Hematopoietic multipotent progenitor cell treated with erythropoietin and hydrocortisone succinate and interleukin-3 and kit ligand, for 6 days (in vitro differentiated cells): ENCODE results near the gene RASSF3.
"Not testable (repeated sequence)": the region's sequence is repeated elsewhere in the genome, so short reads cannot be mapped to it uniquely, and the experiment has no call there.

Experiments
- DNase-seq: peaks from one replicate; pipeline ENCODE4 v3.0.0-alpha.2; 2015

Gene RASSF3

DNA sequence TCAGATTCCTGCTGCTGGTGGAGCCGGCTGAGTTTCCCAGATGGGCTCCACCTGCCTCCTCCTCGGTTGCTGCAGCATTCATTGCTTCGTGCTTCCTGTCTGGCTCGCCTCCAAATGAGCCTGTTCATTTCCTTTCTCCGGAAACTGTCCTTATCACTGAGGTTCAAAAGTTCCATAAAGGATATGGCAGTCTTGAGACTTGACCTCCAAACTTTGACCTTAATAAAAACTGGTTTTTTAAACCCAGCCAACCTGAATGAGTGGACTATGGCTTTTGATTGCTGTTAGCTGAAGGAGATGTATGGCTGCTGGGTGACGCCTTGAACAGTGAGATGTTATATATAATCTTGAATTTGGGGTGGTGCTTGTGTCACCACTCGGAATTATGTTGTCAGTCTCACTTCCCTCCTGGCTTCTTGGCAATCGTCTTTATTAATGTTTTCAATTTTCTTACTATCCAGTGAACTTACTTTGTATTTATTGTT lies 62.7 kb downstream of the RASSF3 start:
- DNase-seq: peak; percentile 58

DNA sequence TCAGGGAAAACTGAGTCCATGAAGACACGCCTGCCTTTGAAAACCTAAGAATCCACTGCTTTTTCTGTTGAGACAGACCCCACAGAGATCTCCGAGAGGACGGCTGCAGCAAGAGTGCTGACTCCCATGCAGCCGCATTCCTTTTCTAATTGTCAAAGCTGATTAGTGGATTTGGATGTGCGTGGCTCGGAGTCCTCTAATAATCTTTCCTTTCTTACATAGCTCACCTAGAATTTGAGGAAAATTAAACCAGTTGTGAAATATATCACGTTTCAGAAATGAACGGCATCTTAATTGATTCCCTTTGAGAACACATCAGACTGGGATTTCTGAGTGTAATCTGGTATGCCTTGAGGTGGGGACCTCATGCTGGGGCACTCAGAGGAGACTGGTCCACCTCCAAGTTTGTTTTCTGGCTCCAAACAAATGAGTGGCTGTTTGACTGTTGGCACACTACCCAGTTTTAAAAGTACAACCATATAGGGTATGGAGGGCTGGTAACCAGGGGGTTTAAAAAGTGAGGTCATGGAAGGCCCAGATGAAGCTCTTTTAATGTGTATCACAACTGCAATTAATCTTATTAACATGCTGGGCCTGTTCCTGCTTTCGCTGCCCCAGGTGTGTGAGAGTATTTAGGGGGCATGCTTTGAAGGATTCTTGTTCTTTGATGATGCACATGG lies 63.3 kb downstream of the RASSF3 start:
- no peak for DNase-seq

DNA sequence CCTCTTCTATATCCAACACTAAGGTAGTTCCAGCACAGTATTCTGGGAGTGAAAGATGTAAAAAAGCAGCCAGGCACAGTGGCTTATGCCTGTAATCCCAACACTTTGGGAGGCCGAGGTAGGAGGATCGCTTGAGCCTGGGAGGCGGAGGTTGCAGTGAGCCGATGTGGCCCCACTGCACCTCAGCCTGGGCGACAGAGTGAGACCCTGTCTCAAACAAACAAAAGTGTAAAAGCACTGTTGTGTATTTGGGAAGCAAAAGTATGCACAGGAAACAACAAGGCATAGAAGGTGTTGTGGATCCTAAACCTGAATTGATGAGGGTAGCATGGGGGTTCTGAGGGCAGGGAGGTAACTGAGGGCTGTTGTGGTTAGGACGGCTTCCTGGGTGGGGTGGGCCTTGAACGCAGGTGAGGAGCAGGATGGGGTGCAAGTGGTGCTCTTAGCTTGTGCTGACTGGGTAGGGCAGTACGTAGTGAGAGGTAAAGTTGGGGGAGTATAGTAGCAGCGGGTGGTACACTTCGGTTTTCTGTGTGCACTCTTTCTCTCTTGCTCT lies 64.2 kb downstream of the RASSF3 start:
- DNase-seq: no peak

DNA sequence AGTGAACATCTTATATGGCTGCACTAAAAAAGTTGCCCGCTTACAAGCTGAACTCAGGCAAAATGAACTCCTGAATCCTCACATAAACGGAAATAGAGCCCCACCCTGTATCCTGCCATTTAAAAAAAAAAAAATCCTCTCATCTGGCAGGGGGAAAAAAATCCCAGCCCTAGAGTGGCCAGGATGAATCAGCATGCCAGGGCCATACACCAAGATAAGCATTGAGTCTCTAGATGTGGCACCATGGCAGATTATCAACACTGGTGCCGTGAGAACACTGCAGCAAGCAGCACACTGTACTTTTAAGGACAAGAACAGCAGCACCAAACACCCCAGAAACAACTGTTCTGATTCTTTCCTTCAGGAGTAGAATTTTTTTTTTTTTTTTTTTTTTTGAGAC lies 65.5 kb downstream of the RASSF3 start:
- DNase-seq: peak; percentile 80

DNA sequence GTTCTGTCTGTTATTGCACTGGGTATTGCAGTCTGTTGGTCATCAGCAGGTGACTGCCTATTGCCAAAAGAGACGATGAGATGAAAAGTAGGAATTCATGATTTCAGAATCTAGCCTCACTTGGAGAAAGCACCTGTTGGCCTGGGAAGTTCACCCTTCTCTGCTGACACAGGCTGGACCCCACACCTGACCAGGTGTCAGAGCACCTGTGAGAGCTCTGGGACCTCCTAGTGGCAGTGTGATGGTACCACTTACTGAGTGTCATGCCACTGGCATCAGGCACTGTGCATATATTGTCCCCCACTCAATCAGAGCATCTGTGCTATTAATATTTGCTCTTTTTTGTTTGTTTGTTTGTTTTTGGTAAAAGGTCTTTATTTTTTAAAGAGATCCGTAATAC lies 68.0 kb downstream of the RASSF3 start:
- no peak for DNase-seq

DNA sequence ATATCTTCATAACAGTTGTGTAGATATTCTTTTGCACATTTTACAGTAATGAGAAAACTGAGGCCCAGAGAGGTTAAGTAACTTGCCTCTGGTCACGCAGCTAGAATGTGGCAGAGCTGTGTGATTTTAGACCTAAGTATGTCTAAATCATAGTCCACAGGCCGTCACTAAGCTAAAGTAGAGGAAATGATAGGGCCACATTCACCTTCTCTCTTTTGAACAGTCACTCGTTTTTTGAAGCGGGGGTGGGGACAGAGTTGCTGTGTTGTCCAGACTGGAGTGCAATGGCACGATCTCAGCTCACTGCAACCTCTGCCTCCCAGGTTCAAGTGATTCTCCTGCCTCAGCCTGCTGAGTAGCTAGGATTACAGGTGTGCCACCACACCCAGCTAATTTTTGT lies 68.5 kb downstream of the RASSF3 start:
- DNase-seq: no peak

DNA sequence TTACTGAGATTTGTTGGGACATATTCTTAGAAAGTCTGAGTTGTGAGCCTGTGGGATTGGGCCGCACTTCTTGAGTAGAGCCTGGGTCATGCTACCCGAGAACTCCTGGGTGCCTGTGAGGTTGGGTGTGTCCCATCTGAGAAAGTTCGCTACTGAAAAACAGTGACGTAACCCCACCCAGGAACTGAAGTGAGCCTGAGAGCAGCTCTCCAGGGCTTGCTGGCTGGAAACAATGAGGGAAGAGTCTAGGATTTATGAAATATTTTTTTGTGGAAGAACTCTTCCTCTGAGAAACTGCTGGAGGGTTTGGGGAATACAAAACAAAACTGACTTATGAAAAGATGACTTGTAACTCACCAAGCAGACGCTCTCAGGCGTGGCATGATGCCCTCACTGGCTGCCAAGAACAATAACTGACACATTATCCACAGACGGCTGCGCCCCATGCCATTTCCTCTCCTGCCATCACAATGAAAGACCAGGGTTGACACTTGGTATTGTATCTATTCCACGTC lies 69.2 kb downstream of the RASSF3 start:
- peak; percentile 55 for DNase-seq

DNA sequence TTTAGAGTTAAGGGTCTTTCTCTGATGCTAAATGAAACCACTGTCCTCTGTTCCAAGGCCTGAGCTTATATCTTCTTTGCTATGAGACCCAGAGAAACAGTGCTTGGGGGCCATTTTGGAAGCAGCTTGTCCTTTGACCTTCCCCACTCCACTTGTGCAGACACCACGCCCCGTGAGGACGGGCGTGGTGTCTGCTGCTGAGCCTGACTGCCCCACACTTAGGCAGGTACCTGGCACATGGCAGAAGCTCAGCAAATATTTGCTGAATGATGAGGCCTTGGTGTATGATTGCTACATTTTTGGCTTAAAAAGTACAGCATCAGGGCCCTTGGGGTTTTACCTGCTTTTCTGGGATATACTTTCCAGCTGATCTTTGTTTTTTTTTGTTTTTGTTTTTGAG lies 69.9 kb downstream of the RASSF3 start:
- DNase-seq: peak; percentile 28

DNA sequence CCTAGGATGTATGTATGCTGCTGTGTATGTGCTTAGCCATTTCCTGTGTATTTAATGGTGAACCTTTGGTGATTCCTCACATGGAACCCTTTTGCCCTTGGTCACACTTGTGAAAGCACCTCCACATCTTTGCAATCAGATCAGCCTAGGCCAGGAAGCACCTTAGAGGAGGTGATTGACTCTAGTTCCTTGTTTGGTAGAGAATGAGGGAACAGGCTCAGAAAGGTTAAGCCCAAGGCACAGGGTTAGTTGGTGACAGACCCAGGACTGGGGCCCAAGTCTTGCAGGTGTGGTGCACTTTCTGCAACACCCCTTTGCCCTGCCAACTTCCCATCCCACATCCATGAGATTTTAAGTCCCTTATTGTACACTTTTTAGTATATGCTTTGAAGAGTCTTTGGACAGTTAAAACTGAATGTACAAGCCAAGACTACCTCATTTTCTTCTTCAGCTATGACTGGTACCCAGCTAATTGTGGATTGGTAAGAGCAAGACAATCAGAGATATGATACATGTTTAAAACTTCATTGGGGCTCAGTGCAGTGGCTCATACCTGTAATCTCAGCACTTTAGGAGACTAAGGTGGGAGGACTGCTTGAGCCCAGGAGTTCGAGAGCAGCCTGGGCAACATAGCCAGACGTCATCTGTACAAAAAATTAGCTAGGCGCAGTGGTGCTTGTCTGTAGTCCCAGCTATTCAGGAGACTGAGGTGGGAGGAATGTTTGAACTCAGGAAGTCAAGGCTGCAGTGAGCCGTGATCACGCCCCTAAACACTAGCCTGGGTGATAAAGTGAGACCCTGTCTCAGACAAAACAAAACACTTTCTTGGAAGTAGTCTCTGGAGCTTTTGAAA lies 71.1 kb downstream of the RASSF3 start:
- DNase-seq: no peak

DNA sequence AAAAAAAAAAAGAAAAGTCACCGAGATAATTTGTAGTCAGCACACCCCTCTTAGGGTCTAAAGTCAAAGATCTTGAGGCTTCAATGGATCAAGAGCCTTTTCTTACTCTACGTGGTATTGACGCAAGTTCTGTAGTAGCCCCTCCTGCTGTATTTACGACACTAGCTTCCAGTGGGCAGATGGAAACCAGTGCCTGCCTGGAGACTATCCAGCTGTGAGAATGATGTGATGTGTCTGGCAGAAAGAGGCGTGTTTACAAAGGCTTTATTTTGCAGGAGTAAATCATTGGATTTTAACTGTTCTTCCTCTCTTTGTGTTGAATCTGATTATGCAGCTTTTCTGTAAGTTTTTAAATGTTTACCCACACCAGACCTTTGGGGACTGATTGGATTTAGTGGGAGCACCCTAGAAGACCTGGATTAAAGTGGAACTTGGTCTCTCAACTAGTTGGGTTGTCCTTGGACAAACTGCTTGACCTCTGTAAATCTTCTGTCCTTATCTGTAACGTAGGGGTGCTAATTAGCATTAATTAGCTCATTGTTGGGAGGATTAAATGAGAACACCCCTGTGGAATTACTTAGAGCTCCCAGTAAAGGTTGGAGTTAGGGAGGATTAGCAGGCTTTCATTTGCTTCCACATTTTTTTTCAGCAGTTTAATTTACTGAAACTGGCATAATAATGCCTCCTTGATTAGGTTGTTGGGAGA lies 72.4 kb downstream of the RASSF3 start:
- no peak for DNase-seq

DNA sequence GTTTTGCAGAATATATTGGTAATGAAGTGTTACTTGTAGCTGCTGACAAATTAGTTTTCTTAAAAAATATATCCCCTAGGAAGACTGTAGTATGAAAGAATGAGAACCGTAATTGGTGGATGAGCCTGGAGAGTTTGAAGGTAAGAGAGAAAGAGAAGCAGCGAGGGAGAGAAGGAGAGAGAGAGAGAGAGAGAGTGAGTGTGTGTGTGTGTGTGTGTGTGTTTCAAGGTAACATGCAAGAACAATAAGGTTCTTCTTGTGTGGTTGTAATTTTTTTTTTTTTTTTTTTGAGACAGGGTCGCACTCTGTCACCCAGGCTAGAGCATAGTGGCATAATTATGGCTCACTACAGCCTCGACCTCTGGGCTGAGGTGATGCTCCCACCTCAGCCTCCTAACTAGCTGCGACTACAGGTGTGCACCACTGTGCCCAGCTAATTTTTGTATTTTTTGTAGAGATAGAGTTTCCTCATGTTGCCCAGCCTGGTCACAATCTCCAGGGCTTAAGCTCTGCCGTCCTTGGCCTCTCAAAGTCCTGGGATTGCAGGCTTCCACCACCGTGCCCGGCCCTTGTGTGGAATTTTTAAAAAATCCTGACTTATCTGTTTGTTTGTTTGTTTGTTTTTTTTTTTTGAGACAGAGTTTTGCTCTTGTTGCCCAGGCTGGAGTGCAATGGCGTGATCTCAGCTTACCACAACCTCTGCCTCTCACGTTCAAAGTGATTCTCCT lies 73.7 kb downstream of the RASSF3 start:
- no peak for DNase-seq

DNA sequence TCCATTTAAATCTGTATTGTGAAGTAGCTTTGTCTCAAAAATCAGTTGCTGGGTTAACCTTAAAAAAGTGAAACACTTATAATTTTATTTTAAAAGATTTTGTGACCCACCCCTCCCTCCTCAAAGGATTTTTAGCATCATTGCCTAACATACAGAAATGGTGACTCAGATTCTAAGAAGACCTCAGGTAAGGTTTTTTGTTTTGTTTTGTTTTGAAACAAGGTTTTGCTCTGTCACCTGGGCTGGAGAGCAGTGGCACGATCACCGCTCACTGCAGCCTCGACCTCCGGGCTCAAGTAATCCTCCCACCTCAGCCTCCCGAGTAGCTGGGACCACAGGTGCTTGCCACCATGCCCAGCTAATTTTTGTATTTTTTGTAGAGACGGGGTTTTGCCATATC lies 74.8 kb downstream of the RASSF3 start:
- no peak for DNase-seq

DNA sequence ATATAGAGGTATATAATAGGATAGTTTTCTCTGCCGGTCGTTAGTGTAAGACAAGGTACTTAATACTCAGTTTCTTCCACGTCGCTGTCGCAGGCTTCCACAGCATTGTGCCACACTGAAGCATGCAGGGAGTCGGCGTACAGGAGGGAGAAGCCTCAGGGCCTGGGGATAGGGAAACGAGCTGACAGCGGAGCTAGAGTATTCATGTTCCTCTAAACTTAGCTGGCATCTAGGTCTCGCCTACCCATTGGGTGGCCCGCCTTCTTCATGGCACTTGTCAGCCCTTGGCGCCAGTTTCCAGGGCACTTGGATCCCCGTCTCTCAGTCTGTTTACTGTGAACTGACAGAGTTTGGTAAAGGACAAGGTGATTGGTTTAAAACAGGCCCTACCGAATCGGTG lies 75.3 kb downstream of the RASSF3 start:
- DNase-seq: no peak

DNA sequence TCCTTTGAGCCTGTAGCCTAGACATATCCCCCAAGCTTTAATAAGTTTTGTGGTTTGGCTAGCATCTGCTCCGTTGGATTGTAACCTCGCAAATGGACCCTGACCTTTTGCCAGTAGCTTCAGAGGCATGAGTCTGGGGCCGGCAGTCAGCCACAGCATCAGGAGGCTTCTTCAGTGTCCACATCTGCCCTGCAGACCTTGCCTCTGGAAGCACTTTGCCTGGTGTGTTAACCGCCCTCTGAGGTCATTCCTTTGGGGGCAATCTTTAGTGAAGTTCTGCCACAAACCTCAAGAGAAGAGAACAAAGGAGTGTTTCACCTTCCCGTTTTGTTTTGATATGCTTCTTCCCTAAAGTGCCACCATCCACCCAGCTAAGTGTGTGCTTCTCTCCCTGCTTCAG lies 77.5 kb downstream of the RASSF3 start:
- no peak for DNase-seq

DNA sequence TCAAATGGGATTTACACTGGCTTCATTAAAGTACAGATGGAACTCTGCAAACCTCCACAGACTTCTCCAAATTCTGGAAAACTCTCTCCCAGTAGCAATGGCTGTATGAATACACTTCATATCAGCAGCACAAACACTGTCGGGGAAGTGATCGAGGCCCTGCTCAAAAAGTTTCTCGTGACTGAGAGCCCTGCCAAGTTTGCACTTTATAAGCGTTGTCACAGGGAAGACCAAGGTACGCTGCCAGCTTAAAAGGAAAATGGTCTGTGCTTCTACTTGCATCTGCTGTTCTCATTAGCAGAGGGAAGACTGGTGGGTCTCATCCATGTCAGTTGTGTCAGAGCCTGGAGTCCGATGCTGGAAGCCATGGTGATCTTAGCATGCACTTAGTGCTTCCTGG lies 77.9 kb downstream of the RASSF3 start:
- DNase-seq: no peak

DNA sequence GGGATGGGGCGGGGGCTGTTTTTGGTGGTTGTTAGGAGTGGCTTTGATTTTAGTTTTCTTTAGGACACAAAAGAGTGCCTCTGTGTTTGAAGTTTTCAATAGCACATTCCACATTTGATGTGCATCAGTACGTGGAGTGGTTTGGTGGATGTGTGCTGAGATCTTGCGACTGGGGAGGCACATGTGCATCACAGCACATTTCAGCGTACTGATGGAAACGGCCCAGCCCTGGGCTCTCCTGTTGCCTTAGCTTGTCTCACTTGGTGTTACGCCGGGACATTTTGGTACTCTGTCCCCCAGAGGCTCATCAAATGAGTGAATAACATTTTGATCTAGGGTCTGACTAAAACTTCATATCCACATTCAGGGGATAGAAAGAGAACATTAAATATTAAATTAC lies 78.4 kb downstream of the RASSF3 start:
- DNase-seq: no peak

DNA sequence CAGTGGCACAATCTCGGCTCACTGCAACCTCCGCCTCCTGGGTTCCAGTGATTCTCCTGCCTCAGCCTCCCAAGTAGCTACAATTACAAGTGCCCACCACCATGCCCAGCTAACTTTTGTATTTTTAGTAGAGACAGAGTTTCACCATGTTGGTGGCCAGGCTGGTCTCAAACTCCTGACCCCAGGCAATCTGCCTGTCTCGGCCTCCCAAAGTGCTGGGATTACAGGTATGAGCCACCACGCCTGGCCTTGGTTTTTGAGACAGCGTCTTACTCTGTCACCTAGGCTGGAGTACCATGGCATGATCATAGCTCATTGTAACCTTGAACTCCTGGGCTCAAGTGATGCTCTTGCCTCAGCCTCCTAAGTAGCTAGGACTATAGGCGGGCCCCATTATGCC lies 79.9 kb downstream of the RASSF3 start:
- DNase-seq: not testable (repeated sequence)

DNA sequence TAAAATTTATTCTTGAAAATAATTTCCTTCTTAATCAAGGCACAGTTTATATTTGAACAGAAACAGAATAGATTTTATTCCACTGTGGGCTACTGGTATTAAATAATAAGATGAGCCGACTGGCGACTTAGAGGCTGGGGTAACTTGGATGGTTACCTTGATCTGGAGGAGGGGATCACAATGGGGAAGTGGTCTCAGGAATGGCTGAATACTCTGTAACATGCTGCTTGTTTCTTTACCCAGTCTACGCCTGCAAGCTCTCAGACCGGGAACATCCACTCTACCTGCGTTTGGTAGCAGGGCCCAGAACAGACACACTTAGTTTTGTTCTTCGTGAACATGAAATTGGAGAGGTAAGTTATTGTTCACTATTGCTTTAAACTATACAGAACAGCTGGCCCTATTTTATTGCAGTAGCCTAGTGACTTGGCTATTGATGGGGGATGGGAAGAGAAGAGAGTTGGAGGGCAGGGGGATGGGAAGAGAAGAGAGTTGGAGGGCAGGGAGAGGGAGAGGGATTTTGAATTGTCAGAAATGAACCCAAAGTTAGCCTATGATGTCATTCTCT lies 81.0 kb downstream of the RASSF3 start:
- no peak for DNase-seq

DNA sequence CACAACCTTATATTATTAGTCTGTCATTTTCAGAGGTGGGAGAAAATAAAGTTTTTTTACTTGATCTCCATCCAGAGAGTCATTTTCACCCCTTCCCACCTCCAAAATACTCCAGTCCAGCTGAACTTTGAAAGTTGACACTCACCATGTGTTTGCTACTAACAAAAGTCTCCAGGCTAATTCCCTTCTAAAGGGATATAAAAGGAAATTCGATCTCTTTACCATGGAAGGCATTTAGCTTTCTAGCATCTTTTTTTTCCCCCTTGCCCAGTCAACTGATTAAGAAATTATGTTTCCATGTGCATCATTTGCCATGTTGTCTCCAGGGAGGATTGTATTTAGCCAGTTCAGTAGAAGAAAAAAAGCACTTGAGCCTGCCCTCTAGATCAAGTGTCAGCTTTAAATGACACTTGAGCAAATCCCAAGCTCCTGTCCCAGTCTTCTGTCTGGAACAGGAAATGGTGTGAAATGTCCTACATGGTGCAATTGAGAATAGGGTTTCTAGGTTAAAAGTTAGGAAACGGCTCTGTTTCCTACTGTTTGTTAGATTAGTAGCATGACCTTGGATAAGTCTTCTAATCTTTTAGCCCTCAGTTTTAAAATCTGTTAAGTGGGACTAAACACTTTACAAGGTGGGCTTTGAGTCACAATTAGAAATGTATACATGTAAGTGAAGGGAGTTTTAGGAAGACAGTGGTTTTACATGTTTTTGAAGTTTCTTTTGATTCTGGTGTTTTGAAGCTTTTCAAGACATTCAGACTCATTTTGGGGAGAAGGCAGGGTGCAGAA lies 81.7 kb downstream of the RASSF3 start:
- DNase-seq: no peak

DNA sequence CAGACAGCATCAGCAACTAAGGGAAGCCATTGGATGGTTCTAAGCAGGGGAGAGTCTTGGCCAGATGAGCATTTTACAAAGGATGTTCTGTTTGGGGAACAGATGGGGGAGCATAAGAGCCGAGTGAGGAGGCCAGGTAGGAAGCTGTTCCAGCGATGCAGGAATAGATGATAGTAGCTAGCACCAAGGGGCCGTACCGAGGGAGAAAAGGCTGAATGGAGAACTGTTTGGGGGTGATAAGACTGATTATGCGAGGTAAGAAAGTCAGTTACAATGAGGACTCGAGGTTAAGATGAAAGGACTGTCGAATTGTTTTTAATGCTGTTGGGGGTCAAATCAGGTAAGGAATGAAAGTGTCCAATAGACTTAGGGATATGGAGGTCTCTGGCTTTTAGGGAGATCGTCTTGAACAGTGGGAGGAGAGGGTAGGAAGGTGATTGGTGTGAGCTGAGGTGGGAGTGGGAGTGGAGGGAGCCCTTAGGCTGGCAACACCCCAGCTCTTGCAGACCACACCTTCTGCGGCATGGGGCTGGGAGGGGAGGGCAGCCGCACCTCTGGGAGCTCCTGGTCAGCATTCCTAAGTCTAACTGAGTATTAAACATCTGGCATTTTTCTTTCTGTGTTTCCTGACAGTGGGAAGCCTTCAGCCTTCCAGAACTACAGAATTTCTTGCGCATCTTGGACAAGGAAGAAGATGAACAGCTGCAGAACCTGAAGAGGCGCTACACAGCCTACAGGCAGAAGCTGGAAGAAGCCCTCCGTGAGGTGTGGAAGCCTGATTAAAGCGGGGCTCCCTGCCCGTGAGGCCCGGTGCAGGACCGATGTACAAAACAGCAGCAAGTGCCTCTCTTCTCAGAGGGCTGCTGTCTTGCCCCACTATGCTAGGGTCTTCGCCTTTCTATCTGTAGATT lies 84.1 kb downstream of the RASSF3 start:
- DNase-seq: peak; percentile 45
